ENCODE results near the gene RUBCNL. TPM values are rescaled to one million over a fixed set of nuclear protein-coding genes. Genes with fewer than 3 reads are reported as not detected.

The RUBCNL gene
- total RNA-seq, 1 experiment from 2014 or later = 0.37 TPM

- DNase-seq = no peak
- Histone ChIP-seq H3K4me3 (no peak overlapping the region), H2AFZ (no peak overlapping the region), H3K27ac (no peak overlapping the region), H3F3A (ENCODE audit: insufficient read depth, low read depth) (no peaks in the 10 kb centered on the region), H3K4me2 (no peak overlapping the region), H4K20me1 (ENCODE audit: insufficient read depth) (no peaks in the 10 kb centered on the region), H3K9me3 (ENCODE audit: insufficient read depth, low read depth) (no peaks in the 10 kb centered on the region), H3K36me3 (ENCODE audit: low read depth) (no peaks in the 10 kb centered on the region), H3K79me2 (ENCODE audit: low read depth) (no peaks in the 10 kb centered on the region), H3K27me3 (ENCODE audit: insufficient read depth, low read depth) (no peaks in the 10 kb centered on the region), H3K9me2 (ENCODE audit: insufficient read depth) (no peaks in the 10 kb centered on the region), H3K4me1 (replicated peaks; ENCODE audit: insufficient read depth) (no peaks in the 10 kb centered on the region; the same call in 1 of the 2 replicates)
- intact Hi-C loops (cut with micrococcal nuclease; ENCODE audit: unreplicated experiment) = no loop called here
- ChIA-PET POLR2A (ENCODE audit: unreplicated experiment) (no interaction called here), CTCF (no interaction called here)
- no TSS peak for BruUV-seq (replicated peaks)
- TF ChIP-seq EZH2 (IDR thresholded peaks at IDR 0.05; ENCODE audit: low read depth) = no peak
- TF ChIP-seq, protein P1, sequence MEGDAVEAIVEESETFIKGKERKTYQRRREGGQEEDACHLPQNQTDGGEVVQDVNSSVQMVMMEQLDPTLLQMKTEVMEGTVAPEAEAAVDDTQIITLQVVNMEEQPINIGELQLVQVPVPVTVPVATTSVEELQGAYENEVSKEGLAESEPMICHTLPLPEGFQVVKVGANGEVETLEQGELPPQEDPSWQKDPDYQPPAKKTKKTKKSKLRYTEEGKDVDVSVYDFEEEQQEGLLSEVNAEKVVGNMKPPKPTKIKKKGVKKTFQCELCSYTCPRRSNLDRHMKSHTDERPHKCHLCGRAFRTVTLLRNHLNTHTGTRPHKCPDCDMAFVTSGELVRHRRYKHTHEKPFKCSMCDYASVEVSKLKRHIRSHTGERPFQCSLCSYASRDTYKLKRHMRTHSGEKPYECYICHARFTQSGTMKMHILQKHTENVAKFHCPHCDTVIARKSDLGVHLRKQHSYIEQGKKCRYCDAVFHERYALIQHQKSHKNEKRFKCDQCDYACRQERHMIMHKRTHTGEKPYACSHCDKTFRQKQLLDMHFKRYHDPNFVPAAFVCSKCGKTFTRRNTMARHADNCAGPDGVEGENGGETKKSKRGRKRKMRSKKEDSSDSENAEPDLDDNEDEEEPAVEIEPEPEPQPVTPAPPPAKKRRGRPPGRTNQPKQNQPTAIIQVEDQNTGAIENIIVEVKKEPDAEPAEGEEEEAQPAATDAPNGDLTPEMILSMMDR (conservative IDR thresholded peaks at IDR 0.05) = no peak
These were observed 27.3 kb downstream of the RUBCNL start for GRCh38 chr13:46359714-46360113.

- Histone ChIP-seq H3K4me2 (no peak overlapping the region), H3K27me3 (ENCODE audit: insufficient read depth, low read depth) (no peaks in the 10 kb centered on the region), H3K4me3 (no peak overlapping the region), H3K27ac (no peak overlapping the region), H3K9me3 (ENCODE audit: insufficient read depth, low read depth) (no peaks in the 10 kb centered on the region; the same call in 1 of the 2 replicates), H2AFZ (no peak overlapping the region), H3K36me3 (ENCODE audit: low read depth) (no peaks in the 10 kb centered on the region), H3K79me2 (ENCODE audit: low read depth) (no peaks in the 10 kb centered on the region), H4K20me1 (ENCODE audit: insufficient read depth) (no peaks in the 10 kb centered on the region), H3F3A (ENCODE audit: insufficient read depth, low read depth) (no peaks in the 10 kb centered on the region), H3K4me1 (replicated peaks; ENCODE audit: insufficient read depth) (no peaks in the 10 kb centered on the region; the same call in 1 of the 2 replicates), H3K9me2 (ENCODE audit: insufficient read depth) (no peaks in the 10 kb centered on the region)
- CTCF ChIA-PET = no interaction called here
- no peak for TF ChIP-seq EZH2 (IDR thresholded peaks at IDR 0.05; ENCODE audit: low read depth)
- TF ChIP-seq, protein P1 (conservative IDR thresholded peaks at IDR 0.05) = no peak
- intact Hi-C loops (cut with micrococcal nuclease; ENCODE audit: unreplicated experiment) = no loop called here
- DNase-seq = no peak
- no TSS peak for BruUV-seq (replicated peaks)
- POLR2A ChIA-PET (ENCODE audit: unreplicated experiment) = interaction anchor here (0.5 kb wide), 1 partner anchor 230 kb away, joined by 10 read pairs; no protein-coding TSS in a partner anchor
These were observed 31.0 kb downstream of the RUBCNL start for GRCh38 chr13:46355901-46356590.

- no peaks in the 10 kb centered on the region for H3K36me3 ChIP-seq (ENCODE audit: low read depth)
- no peak overlapping the region for H3K27ac ChIP-seq
- H3K4me2 ChIP-seq = peak overlapping the region; percentile 39
- H3K4me3 ChIP-seq = no peak overlapping the region
- no TSS peak for BruUV-seq (replicated peaks)
- no peaks in the 10 kb centered on the region; the same call in 1 of the 2 replicates for H3K9me3 ChIP-seq (ENCODE audit: insufficient read depth, low read depth)
- H3K27me3 ChIP-seq (ENCODE audit: insufficient read depth, low read depth) = no peaks in the 10 kb centered on the region
- H3K79me2 ChIP-seq (ENCODE audit: low read depth) = no peaks in the 10 kb centered on the region
- H3K4me1 ChIP-seq (replicated peaks; ENCODE audit: insufficient read depth) = no peaks in the 10 kb centered on the region; the same call in 1 of the 2 replicates
- CTCF ChIA-PET = no interaction called here
- POLR2A ChIA-PET (ENCODE audit: unreplicated experiment) = interaction anchor here (0.5 kb wide), 1 partner anchor 231 kb away, joined by 10 read pairs; no protein-coding TSS in a partner anchor
- no peaks in the 10 kb centered on the region for H3F3A ChIP-seq (ENCODE audit: insufficient read depth, low read depth)
- H2AFZ ChIP-seq = no peak overlapping the region
- intact Hi-C loops (cut with micrococcal nuclease; ENCODE audit: unreplicated experiment) = no loop called here
- TF ChIP-seq, protein P1 (conservative IDR thresholded peaks at IDR 0.05) = no peak
- TF ChIP-seq EZH2 (IDR thresholded peaks at IDR 0.05; ENCODE audit: low read depth) = no peak
- DNase-seq = no peak
- H3K9me2 ChIP-seq (ENCODE audit: insufficient read depth) = no peaks in the 10 kb centered on the region
- no peaks in the 10 kb centered on the region for H4K20me1 ChIP-seq (ENCODE audit: insufficient read depth)
These were observed 32.0 kb downstream of the RUBCNL start for GRCh38 chr13:46355088-46355468.
